ENCODE data around the gene GALNT2.

DNA sequence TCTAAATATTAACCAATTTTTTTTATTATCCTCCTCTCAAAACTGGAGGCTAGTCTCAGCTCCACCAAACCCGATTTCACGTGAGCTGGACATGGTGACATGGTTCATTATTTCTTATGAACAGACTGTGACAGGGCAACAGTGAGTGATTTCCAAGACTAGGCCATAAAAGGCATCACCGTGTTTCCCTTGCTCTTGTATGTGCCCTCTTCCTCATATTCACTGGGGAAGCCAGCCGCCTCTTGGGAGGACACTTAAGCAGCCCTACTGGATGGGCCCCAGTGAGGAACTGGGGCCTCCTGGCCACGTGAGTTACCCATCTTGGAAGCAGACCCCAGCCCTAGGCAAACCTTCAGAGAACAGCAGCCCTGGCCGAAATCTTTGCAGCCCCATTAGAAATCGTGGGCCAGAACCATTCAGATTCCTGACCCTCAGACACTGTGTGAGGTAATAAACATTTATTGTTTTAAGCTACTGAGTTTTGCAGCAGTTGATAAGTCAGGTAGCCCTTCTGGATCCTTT lies 105.0 kb downstream of the GALNT2 start:
- TF ChIP-seq, protein P1, sequence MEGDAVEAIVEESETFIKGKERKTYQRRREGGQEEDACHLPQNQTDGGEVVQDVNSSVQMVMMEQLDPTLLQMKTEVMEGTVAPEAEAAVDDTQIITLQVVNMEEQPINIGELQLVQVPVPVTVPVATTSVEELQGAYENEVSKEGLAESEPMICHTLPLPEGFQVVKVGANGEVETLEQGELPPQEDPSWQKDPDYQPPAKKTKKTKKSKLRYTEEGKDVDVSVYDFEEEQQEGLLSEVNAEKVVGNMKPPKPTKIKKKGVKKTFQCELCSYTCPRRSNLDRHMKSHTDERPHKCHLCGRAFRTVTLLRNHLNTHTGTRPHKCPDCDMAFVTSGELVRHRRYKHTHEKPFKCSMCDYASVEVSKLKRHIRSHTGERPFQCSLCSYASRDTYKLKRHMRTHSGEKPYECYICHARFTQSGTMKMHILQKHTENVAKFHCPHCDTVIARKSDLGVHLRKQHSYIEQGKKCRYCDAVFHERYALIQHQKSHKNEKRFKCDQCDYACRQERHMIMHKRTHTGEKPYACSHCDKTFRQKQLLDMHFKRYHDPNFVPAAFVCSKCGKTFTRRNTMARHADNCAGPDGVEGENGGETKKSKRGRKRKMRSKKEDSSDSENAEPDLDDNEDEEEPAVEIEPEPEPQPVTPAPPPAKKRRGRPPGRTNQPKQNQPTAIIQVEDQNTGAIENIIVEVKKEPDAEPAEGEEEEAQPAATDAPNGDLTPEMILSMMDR (IDR thresholded peaks at IDR 0.05) = no peak
- TF ChIP-seq POLR2AphosphoS5 (IDR thresholded peaks at IDR 0.05; ENCODE audit: low read depth, low read length) = no peak
- TF ChIP-seq SIN3A (IDR thresholded peaks at IDR 0.05; ENCODE audit: borderline replicate concordance, insufficient read depth, low read depth, low read length) = no peak
- TF ChIP-seq, protein P2, sequence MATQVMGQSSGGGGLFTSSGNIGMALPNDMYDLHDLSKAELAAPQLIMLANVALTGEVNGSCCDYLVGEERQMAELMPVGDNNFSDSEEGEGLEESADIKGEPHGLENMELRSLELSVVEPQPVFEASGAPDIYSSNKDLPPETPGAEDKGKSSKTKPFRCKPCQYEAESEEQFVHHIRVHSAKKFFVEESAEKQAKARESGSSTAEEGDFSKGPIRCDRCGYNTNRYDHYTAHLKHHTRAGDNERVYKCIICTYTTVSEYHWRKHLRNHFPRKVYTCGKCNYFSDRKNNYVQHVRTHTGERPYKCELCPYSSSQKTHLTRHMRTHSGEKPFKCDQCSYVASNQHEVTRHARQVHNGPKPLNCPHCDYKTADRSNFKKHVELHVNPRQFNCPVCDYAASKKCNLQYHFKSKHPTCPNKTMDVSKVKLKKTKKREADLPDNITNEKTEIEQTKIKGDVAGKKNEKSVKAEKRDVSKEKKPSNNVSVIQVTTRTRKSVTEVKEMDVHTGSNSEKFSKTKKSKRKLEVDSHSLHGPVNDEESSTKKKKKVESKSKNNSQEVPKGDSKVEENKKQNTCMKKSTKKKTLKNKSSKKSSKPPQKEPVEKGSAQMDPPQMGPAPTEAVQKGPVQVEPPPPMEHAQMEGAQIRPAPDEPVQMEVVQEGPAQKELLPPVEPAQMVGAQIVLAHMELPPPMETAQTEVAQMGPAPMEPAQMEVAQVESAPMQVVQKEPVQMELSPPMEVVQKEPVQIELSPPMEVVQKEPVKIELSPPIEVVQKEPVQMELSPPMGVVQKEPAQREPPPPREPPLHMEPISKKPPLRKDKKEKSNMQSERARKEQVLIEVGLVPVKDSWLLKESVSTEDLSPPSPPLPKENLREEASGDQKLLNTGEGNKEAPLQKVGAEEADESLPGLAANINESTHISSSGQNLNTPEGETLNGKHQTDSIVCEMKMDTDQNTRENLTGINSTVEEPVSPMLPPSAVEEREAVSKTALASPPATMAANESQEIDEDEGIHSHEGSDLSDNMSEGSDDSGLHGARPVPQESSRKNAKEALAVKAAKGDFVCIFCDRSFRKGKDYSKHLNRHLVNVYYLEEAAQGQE (IDR thresholded peaks at IDR 0.05; ENCODE audit: insufficient read depth in 1 of 2, low read depth in 2 of 2, low read length in 1 of 2) = no peak
